Renal cortex interstitium (tissue), 11 donors: ENCODE measurements around the gene C21orf91. TPM values are rescaled to one million over a fixed set of nuclear protein-coding genes. Genes with fewer than 3 reads are reported as not detected.

Experiments used
- DNase-seq, 11 donors: peaks; one replicate each; pipeline ENCODE4 v3.0.0-alpha.2; 2013; ENCODE audit warnings: low read depth in 9 of 11, low spot score in 4 of 11; ENCODE audit errors: extremely low read depth in 1 of 11
- polyA plus RNA-seq, 3 donors: library from polyadenylated mRNA; unstranded; fragments of 120-200 nt; gene quantifications; one replicate each; pipeline ENCODE4 v1.2.1, GENCODE V29; 2013; ENCODE audit not compliant: insufficient read length in 3 of 3

The C21orf91 gene
- polyA plus RNA-seq, 3 donors, result 23.7 to 29.7 (median 25.8) TPM

GRCh38 chr21:17758683-17759082 lies 60.5 kb downstream of the C21orf91 start:
- no peak for DNase-seq

- no peak for DNase-seq
Measured at GRCh38 chr21:17757671-17758070, 61.5 kb downstream of the C21orf91 start.

GRCh38 chr21:17753736-17754135 lies 65.4 kb downstream of the C21orf91 start:
- DNase-seq, result no peak

- DNase-seq, result peak in 1 of 11 donors; percentile 13
Measured at GRCh38 chr21:17752171-17752570, 67.0 kb downstream of the C21orf91 start.

- no peak for DNase-seq
Measured at GRCh38 chr21:17746920-17747319, 72.2 kb downstream of the C21orf91 start.

- no peak for DNase-seq
Measured at GRCh38 chr21:17745086-17745485, 74.1 kb downstream of the C21orf91 start.

- no peak for DNase-seq
Measured at GRCh38 chr21:17742940-17743592, 76.1 kb downstream of the C21orf91 start.

GRCh38 chr21:17742181-17742580 lies 77.0 kb downstream of the C21orf91 start:
- no peak for DNase-seq

Other genes starting within 250 kb of the C21orf91 start
- 10 to 100 TPM; 39.1 to 44.0 (median 40.1) TPM for gene BTG3, start 206.5 kb downstream of the C21orf91 start, polyA plus RNA-seq